ENCODE measurements around the gene THOC6.

The THOC6 gene

GRCh38 chr16:3023669-3024478 lies at the start of gene THOC6, which contains the start of gene HCFC1R1:
TSS of gene THOC6 (plus strand) at chr16:3024035. CDS start at chr16:3024327, 292 bp downstream.
TSS of gene HCFC1R1 (minus strand) at chr16:3023942. CDS start at chr16:3023941, 1 bp downstream.
- peak; percentile 79 for DNase-seq (ENCODE audit: low spot score)

- no peak for DNase-seq (ENCODE audit: low spot score)
Observed at GRCh38 chr16:2974319-2975056, 49.3 kb upstream of the THOC6 start.

GRCh38 chr16:2975161-2975795 lies 48.6 kb upstream of the THOC6 start:
- no peak for DNase-seq (ENCODE audit: low spot score)

- DNase-seq (ENCODE audit: low spot score): no peak
Observed at GRCh38 chr16:2976201-2976600, 47.6 kb upstream of the THOC6 start.

- DNase-seq (ENCODE audit: low spot score): no peak
Observed at GRCh38 chr16:2976673-2977072, 47.2 kb upstream of the THOC6 start.

DNA sequence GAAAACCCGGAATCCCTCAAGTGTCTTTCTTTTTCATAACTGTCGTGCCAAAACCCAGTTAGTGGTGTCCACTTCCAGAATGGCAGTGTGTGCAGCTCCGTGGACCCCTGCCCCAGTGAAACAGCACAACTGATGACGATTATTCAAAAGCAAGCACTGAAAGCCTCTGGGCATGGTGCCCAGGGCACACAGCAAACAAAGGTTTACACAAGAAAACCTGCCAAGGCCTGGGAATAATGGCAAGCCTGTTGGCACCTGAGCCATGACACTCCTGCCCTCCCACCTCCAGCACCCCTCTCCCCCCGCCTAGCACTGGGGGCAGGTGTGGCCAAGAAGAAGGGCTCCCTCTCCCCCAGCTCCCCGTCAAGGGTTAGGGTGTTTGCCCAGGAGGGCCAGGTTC lies 46.4 kb upstream of the THOC6 start:
- DNase-seq (ENCODE audit: low spot score): no peak

DNA sequence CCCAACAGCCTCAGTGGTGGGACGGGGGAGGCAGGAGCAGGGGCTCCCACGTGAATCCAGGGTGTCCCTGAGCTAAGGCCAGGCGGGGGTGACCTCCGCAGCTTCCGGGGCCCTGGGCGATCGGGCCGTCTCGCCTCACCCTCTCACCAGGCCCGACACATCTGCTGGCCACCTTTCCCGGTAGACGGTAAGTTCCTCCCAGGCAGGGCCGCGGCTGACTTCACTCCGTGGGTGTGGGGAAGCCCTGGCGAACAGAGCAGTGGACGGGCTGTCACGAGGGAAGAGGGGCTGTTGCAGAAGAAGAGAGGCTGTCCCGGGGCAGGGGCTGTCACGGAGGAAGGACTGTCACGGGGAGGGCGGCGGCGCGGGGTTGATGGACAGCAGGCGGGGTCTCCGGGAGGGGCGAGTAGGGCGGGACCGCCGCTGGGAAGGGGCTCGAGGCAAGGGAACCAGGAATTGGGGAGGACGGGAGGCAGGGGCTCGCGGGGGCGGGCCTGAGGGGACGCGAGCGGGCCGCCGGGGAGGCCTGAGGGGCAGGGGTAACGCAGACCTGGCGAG lies 44.1 kb upstream of the THOC6 start:
- no peak for DNase-seq (ENCODE audit: low spot score)

- peak; percentile 100 for DNase-seq (ENCODE audit: low spot score)
Observed at GRCh38 chr16:2980227-2981176, 43.3 kb upstream of the THOC6 start, which contains the start of gene PKMYT1. TSS of gene PKMYT1 (minus strand) at chr16:2980446. CDS start at chr16:2979657, 789 bp downstream.

DNA sequence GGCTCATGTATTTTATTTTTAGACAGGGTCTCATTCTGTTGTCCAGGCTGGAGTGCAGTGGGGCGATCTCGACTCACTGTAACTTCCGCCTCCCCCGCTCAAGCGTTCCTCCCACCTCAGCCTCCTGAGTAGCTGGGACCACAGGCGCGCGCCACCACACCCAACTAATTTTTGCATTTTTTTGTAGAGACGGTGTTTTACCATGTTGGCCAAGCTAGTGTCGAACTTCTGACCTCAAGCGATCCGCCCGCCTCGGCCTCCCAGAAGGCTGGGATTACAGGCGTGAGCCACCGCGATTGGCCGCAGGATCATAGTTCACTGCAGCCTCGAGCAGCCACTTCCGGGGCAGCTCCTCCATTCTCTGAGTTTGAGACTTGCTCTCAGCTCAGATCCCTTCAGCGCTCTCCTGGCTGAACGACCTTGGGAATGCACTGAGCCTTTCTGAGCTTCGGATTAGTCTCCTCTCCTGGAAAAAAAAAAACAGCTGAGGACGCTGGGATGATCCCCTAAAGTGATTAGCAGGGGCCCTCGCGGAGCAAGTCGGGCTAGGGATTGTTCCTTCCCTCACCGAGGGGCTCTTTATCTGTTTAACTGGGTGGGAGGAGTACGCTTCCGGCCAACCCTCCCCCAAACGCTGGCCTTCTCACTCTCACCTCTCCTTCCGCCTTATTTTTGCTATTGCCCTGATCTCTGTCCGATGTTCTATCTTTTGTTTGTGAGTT lies 42.5 kb upstream of the THOC6 start:
- DNase-seq (ENCODE audit: low spot score): no peak

GRCh38 chr16:2981899-2982250 lies 42.0 kb upstream of the THOC6 start:
- no peak for DNase-seq (ENCODE audit: low spot score)

GRCh38 chr16:2982402-2982801 lies 41.4 kb upstream of the THOC6 start:
- no peak for DNase-seq (ENCODE audit: low spot score)

DNA sequence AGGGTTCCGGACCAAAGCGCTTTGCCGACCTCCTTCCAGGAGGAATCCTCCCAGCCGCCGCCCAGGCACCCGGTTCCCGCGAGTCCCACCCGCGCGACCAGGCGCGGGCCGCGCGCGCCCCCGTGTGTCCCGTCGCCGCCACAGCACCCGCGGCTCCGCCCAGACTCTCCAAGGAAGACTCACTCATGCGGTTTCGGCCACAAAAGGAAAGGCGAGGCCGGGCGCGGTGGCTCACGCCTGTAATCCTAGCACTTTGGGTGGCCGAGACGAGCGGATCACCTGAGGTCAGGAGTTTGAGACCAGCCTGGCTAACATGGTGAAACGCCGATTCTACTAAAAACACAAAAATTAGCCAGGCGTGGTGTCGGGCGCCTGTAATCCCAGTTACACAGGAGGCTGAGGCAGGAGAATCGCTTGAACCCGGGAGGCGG lies 40.1 kb upstream of the THOC6 start:
- DNase-seq (ENCODE audit: low spot score): peak; percentile 95

GRCh38 chr16:2985462-2985861 lies 38.4 kb upstream of the THOC6 start:
- no peak for DNase-seq (ENCODE audit: low spot score)

DNA sequence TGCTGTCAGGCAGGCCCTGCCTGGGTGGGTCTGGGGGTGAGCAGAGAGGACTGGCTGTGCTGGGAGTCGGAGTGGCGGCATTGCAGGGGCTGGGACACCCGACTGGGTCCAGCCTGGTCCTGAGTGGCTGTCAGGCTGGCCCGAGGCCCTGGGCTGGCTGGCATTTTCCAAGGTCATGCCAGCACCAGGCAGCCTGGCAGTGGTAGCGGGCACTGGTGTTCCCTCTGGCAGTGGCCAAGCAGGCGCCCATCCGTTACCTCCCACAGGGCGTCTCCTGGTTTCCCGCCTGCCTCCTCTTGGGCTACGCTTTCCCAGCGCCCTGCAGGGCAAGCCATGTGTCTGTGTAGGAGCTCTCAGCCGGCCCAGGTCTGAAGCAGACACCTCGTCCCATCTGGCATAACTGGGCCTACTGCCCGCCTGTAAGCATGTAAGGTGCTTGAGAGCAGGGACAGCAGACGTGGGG lies 37.9 kb upstream of the THOC6 start:
- no peak for DNase-seq (ENCODE audit: low spot score)

GRCh38 chr16:2986623-2987188 lies 37.1 kb upstream of the THOC6 start:
- no peak for DNase-seq (ENCODE audit: low spot score)

DNA sequence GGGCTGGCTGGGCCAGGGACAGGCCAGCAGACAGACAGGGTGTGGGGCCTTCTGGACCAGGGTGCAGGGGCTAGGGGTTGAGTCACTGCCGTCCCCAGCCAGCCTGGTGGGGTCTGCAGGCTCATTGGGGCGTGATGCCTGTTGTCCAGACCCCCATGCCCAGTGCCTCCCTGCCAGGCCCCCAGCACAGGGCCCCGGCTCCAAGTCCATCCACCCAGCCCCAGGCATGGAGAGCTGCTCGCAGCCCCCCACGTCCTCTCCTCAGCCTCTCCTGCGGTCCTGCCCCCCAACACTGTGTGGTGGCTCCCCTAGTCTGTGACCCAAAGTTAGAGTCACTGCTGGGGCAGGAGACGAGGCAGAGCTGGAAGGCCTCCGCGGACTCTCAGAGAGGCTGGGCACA lies 36.5 kb upstream of the THOC6 start:
- DNase-seq (ENCODE audit: low spot score): no peak

- DNase-seq (ENCODE audit: low spot score): no peak
Observed at GRCh38 chr16:2987833-2988232, 36.0 kb upstream of the THOC6 start.

DNA sequence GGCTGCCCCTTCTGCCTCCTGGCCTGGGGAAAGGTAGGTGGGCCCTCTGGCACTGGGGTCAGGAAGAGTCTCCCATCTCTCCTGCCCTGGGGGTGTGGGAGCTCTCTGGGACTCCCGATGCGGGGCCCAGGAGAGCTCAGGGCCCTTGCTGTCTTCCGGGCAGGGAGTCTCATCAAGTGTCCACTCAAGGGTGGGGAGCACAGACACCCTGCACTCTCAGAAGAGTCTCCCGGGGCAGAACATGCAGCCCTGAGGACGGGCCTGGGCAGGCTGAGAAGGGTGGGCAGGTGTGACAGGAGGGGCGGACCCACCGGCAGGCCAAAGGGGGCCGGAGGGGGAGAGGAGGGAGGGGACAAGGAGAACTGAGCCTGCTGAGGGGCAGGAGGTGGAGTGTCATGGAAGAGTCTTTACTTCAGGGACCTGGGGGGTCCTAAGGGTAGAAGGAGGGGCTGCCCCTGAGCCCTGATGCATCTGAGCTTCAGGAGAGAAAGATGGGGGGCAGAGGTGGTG lies 35.2 kb upstream of the THOC6 start:
- no peak for DNase-seq (ENCODE audit: low spot score)

GRCh38 chr16:2990891-2991290 lies 32.9 kb upstream of the THOC6 start:
- DNase-seq (ENCODE audit: low spot score): no peak
